GM19468 (cell line): ENCODE data around the gene C1QL2.

Experiments used
- ATAC-seq: cut with Tn5 transposase; IDR thresholded peaks from one replicate; pipeline ENCODE4 v1.9.1; 2021; ENCODE audit warnings: mild to moderate bottlenecking, moderate library complexity, moderate number of reproducible peaks; ENCODE audit not compliant: unreplicated experiment; ENCODE audit errors: extremely low read depth

C1QL2 gene

GRCh38 chr2:119147776-119148715 is 10.5 kb downstream of the C1QL2 start:
- no peak for ATAC-seq

- no peak for ATAC-seq
These were observed 13.7 kb downstream of the C1QL2 start for GRCh38 chr2:119144806-119145205.

- no peak for ATAC-seq
These were observed 15.7 kb downstream of the C1QL2 start for GRCh38 chr2:119142824-119143223.

- no peak for ATAC-seq
These were observed 21.0 kb downstream of the C1QL2 start for GRCh38 chr2:119137502-119137901.

- no peak for ATAC-seq
These were observed 21.7 kb downstream of the C1QL2 start for GRCh38 chr2:119136872-119137271.

GRCh38 chr2:119136093-119136492 is 22.5 kb downstream of the C1QL2 start:
- ATAC-seq: no peak

- no peak for ATAC-seq
These were observed 23.8 kb downstream of the C1QL2 start for GRCh38 chr2:119134775-119135174.

GRCh38 chr2:119126650-119127049 is 31.9 kb downstream of the C1QL2 start:
- ATAC-seq: no peak

- ATAC-seq: no peak
These were observed 35.2 kb downstream of the C1QL2 start for GRCh38 chr2:119123389-119123788.

- ATAC-seq: no peak
These were observed 35.9 kb downstream of the C1QL2 start for GRCh38 chr2:119122663-119123062.

- ATAC-seq: no peak
These were observed 38.4 kb downstream of the C1QL2 start for GRCh38 chr2:119119999-119120756.

- ATAC-seq: no peak
These were observed 39.3 kb downstream of the C1QL2 start for GRCh38 chr2:119119076-119119785.

- no peak for ATAC-seq
These were observed 40.4 kb downstream of the C1QL2 start for GRCh38 chr2:119117891-119118882.

- ATAC-seq: no peak
These were observed 41.1 kb downstream of the C1QL2 start for GRCh38 chr2:119117408-119117807.

- ATAC-seq: no peak
These were observed 41.9 kb downstream of the C1QL2 start for GRCh38 chr2:119116411-119117295.

- no peak for ATAC-seq
These were observed 44.3 kb downstream of the C1QL2 start for GRCh38 chr2:119114266-119114665.

- no peak for ATAC-seq
These were observed 45.1 kb downstream of the C1QL2 start for GRCh38 chr2:119113489-119113770.

GRCh38 chr2:119112770-119113488 is 45.6 kb downstream of the C1QL2 start:
- no peak for ATAC-seq
